KG1 (cell line): ENCODE results near the gene ATP12A.

Source experiments
- DNase-seq: peaks from one replicate; lab custom pipeline; 2025; lab: John Stamatoyannopoulos, UW

ATP12A gene

GRCh38 chr13:24680258-24680920 lies at the start of gene ATP12A:
TSS of gene ATP12A (plus strand) at chr13:24680408. CDS start at chr13:24680744, 336 bp downstream.
- no peak for DNase-seq

- DNase-seq, result no peak
These were observed 49.2 kb upstream of the ATP12A start for GRCh38 chr13:24630851-24631620.

GRCh38 chr13:24631922-24632321 lies 48.3 kb upstream of the ATP12A start:
- DNase-seq, result no peak

GRCh38 chr13:24632382-24633121 lies 47.7 kb upstream of the ATP12A start:
- no peak for DNase-seq

GRCh38 chr13:24636776-24637175 lies 43.4 kb upstream of the ATP12A start:
- no peak for DNase-seq

- no peak for DNase-seq
These were observed 42.1 kb upstream of the ATP12A start for GRCh38 chr13:24638096-24638495.

- DNase-seq, result no peak
These were observed 39.5 kb upstream of the ATP12A start for GRCh38 chr13:24640752-24641151.

- DNase-seq, result no peak
These were observed 38.0 kb upstream of the ATP12A start for GRCh38 chr13:24642219-24642618.

GRCh38 chr13:24644036-24644435 lies 36.2 kb upstream of the ATP12A start:
- DNase-seq, result no peak

GRCh38 chr13:24648271-24648670 lies 31.9 kb upstream of the ATP12A start:
- DNase-seq, result no peak

GRCh38 chr13:24648983-24649687 lies 31.1 kb upstream of the ATP12A start:
- no peak for DNase-seq

- DNase-seq, result no peak
These were observed 30.5 kb upstream of the ATP12A start for GRCh38 chr13:24649688-24650043.

- no peak for DNase-seq
These were observed 30.0 kb upstream of the ATP12A start for GRCh38 chr13:24650161-24650560.

- no peak for DNase-seq
These were observed 28.4 kb upstream of the ATP12A start for GRCh38 chr13:24651718-24652345.

- DNase-seq, result no peak
These were observed 27.8 kb upstream of the ATP12A start for GRCh38 chr13:24652359-24652758.

GRCh38 chr13:24654741-24655140 lies 25.5 kb upstream of the ATP12A start:
- DNase-seq, result no peak

GRCh38 chr13:24659239-24659638 lies 21.0 kb upstream of the ATP12A start:
- DNase-seq, result no peak

GRCh38 chr13:24660023-24660741 lies 20.0 kb upstream of the ATP12A start:
- no peak for DNase-seq

- DNase-seq, result no peak
These were observed 18.5 kb upstream of the ATP12A start for GRCh38 chr13:24661713-24662112.

GRCh38 chr13:24662195-24663088 lies 17.8 kb upstream of the ATP12A start:
- DNase-seq, result no peak
